NCI-H1105 (cell line): ENCODE data around the gene ADM5.
A peak's percentile ranks its signal among the peaks of the same experiment; 100 is the strongest.

Experiments used
- DNase-seq: peaks from one replicate; lab custom pipeline; 2025; lab: John Stamatoyannopoulos, UW

The ADM5 gene

GRCh38 chr19:49680421-49681351 is 8.7 kb upstream of the ADM5 start:
- DNase-seq = peak; percentile 93

GRCh38 chr19:49681830-49682229 is 7.6 kb upstream of the ADM5 start:
- no peak for DNase-seq

GRCh38 chr19:49682274-49682673 is 7.1 kb upstream of the ADM5 start:
- DNase-seq = no peak

GRCh38 chr19:49683814-49684250 is 5.6 kb upstream of the ADM5 start:
- DNase-seq = no peak

GRCh38 chr19:49684251-49684982 is 5.0 kb upstream of the ADM5 start:
- no peak for DNase-seq

GRCh38 chr19:49684983-49685553 is 4.3 kb upstream of the ADM5 start:
- DNase-seq = no peak

- DNase-seq = no peak
Observed at GRCh38 chr19:49685845-49686332, 3.5 kb upstream of the ADM5 start.

GRCh38 chr19:49686503-49687088 is 2.8 kb upstream of the ADM5 start:
- DNase-seq = no peak

GRCh38 chr19:49687150-49687549 is 2.2 kb upstream of the ADM5 start:
- DNase-seq = no peak

- DNase-seq = no peak
Observed at GRCh38 chr19:49687566-49688316, 1.7 kb upstream of the ADM5 start.

- no peak for DNase-seq
Observed at GRCh38 chr19:49688531-49689132, 762 bp upstream of the ADM5 start.

GRCh38 chr19:49690079-49690655 is 773 bp downstream of the ADM5 start:
- DNase-seq = no peak

- peak; percentile 96 for DNase-seq
Observed at GRCh38 chr19:49690656-49691242, 1.4 kb downstream of the ADM5 start, which contains the start of gene CPT1C. Gene CPT1C, plus strand, starts transcription at chr19:49691116. Its CDS starts 1,137 bp downstream, at chr19:49692253.

GRCh38 chr19:49691243-49692146 is 2.1 kb downstream of the ADM5 start:
- DNase-seq = peak; percentile 91

- DNase-seq = no peak
Observed at GRCh38 chr19:49692147-49692506, 2.7 kb downstream of the ADM5 start.

GRCh38 chr19:49696115-49696514 is 6.7 kb downstream of the ADM5 start:
- DNase-seq = no peak

GRCh38 chr19:49696865-49697264 is 7.5 kb downstream of the ADM5 start:
- DNase-seq = no peak

GRCh38 chr19:49699364-49699763 is 10.0 kb downstream of the ADM5 start:
- no peak for DNase-seq

GRCh38 chr19:49700563-49700962 is 11.2 kb downstream of the ADM5 start:
- no peak for DNase-seq
